Ishikawa (cell line): Measurements from ENCODE around the gene ENOX1.

Source experiments
- CREB1 ChIP-seq: IDR thresholded peaks from 2 replicates; pipeline ENCODE4 v1.6.1; 2012; ENCODE audit warnings: low read depth
- EP300 ChIP-seq: IDR thresholded peaks from 2 replicates; pipeline ENCODE4 v1.6.1; 2012; ENCODE audit warnings: borderline replicate concordance
- FOXM1 ChIP-seq: IDR thresholded peaks from 2 replicates; pipeline ENCODE4 v1.6.1; 2012; ENCODE audit warnings: low read depth, borderline replicate concordance
- MAX ChIP-seq: IDR thresholded peaks from 2 replicates; pipeline ENCODE4 v1.6.1; 2012
- RAD21 ChIP-seq: IDR thresholded peaks from 2 replicates; pipeline ENCODE4 v1.6.1; 2012; ENCODE audit warnings: low read depth
- REST ChIP-seq: IDR thresholded peaks from 2 replicates; pipeline ENCODE4 v1.6.1; 2012; ENCODE audit warnings: low read depth, mild to moderate bottlenecking
- TAF1 ChIP-seq: IDR thresholded peaks from 2 replicates; pipeline ENCODE4 v1.6.1; 2012; ENCODE audit warnings: low read depth, mild to moderate bottlenecking
- TEAD4 ChIP-seq: IDR thresholded peaks from 2 replicates; pipeline ENCODE4 v1.6.1; 2012
- YY1 ChIP-seq: IDR thresholded peaks from 2 replicates; pipeline ENCODE4 v1.6.1; 2012; ENCODE audit warnings: low read depth

- TF ChIP-seq FOXM1: no peak
- no peak for TF ChIP-seq TAF1
- TF ChIP-seq YY1: no peak
- no peak for TF ChIP-seq TEAD4
- TF ChIP-seq EP300: no peak
- no peak for TF ChIP-seq CREB1
- no peak for TF ChIP-seq RAD21
- no peak for TF ChIP-seq MAX
- no peak for TF ChIP-seq REST
Measured at GRCh38 chr13:43167731-43168130, 619.0 kb downstream of the ENOX1 start.
